ENCODE measurements around the gene CDON. TPM values are rescaled to one million over a fixed set of nuclear protein-coding genes. Genes with fewer than 3 reads are reported as not detected.

Gene CDON
- total and polyA plus RNA-seq, 2 donors (not counting 3 experiments of a cell fraction or from before 2014, with no cell fraction given) = 1.6 to 3.8 TPM

GRCh38 chr11:126006068-126006467 lies 56.6 kb downstream of the CDON start:
- no peak overlapping the region for H3K9ac ChIP-seq (replicated peaks; ENCODE audit: extremely low read depth, insufficient read depth, low read length)
- dilution Hi-C loops (cut with MboI; ENCODE audit: extremely low pct_ligation_motif_present, low sequenced_read_pairs) (no loop called here), intact Hi-C loops (cut with micrococcal nuclease) (no loop called here)
- BruUV-seq (replicated peaks) = no TSS peak
- no peak overlapping the region for H3K4me3 ChIP-seq (replicated peaks in 1 of 3; ENCODE audit: insufficient read depth in 1 of 3, low read depth in 1 of 3, low read length in 3 of 3)
- ChIA-PET CTCF (no interaction called here), POLR2A (no interaction called here)
- TF ChIP-seq, protein P1, sequence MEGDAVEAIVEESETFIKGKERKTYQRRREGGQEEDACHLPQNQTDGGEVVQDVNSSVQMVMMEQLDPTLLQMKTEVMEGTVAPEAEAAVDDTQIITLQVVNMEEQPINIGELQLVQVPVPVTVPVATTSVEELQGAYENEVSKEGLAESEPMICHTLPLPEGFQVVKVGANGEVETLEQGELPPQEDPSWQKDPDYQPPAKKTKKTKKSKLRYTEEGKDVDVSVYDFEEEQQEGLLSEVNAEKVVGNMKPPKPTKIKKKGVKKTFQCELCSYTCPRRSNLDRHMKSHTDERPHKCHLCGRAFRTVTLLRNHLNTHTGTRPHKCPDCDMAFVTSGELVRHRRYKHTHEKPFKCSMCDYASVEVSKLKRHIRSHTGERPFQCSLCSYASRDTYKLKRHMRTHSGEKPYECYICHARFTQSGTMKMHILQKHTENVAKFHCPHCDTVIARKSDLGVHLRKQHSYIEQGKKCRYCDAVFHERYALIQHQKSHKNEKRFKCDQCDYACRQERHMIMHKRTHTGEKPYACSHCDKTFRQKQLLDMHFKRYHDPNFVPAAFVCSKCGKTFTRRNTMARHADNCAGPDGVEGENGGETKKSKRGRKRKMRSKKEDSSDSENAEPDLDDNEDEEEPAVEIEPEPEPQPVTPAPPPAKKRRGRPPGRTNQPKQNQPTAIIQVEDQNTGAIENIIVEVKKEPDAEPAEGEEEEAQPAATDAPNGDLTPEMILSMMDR (IDR thresholded peaks at IDR 0.05; ENCODE audit: extremely low read depth in 1 of 2, insufficient read depth in 1 of 2, low read depth in 1 of 2, low read length in 2 of 2) = no peak
- TF ChIP-seq GATA2 (IDR thresholded peaks at IDR 0.05; ENCODE audit: insufficient read depth, insufficient read length, low read depth, low read length) (no peak), EZH2 (IDR thresholded peaks at IDR 0.05; ENCODE audit: borderline replicate concordance, low read depth, low read length, severe bottlenecking) (no peak), FOS (IDR thresholded peaks at IDR 0.05; ENCODE audit: borderline replicate concordance, insufficient read depth, low read length) (no peak), POLR2A (IDR thresholded peaks at IDR 0.05; ENCODE audit: low read depth, low read length) (no peak), MYC (IDR thresholded peaks at IDR 0.05; ENCODE audit: low read depth, low read length) (no peak), JUN (IDR thresholded peaks at IDR 0.05; ENCODE audit: borderline replicate concordance, insufficient read depth, insufficient read length, low read depth) (no peak), POLR2AphosphoS5 (IDR thresholded peaks at IDR 0.05; ENCODE audit: insufficient read depth, low read depth, low read length) (no peak)
- TF ChIP-seq, protein P2, sequence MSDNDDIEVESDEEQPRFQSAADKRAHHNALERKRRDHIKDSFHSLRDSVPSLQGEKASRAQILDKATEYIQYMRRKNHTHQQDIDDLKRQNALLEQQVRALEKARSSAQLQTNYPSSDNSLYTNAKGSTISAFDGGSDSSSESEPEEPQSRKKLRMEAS (IDR thresholded peaks at IDR 0.05; ENCODE audit: insufficient read depth, insufficient read length) = no peak
- DNase-seq (ENCODE audit: low read depth, low spot score) (no peak), FAIRE-seq (no peak)
- no peaks in the 10 kb centered on the region for H4K20me1 ChIP-seq (replicated peaks; ENCODE audit: control insufficient read depth, extremely low read depth, insufficient read depth, low read length)
- no peaks in the 10 kb centered on the region for H3K9me1 ChIP-seq (replicated peaks; ENCODE audit: control insufficient read depth, extremely low read depth, insufficient read depth, low read length)
- no peaks in the 10 kb centered on the region for H3K79me2 ChIP-seq (ENCODE audit: control insufficient read depth, insufficient read depth, low read length)
- H3K27me3 ChIP-seq (ENCODE audit: control insufficient read depth in 2 of 2, insufficient read depth in 2 of 2, low read length in 2 of 2) = no peaks in the 10 kb centered on the region
- no peaks in the 10 kb centered on the region for H3K9me3 ChIP-seq (replicated peaks; ENCODE audit: control insufficient read depth, insufficient read depth, low read length)
- no peaks in the 10 kb centered on the region for H3K4me1 ChIP-seq (ENCODE audit: control insufficient read depth, extremely low read depth, insufficient read depth, low read length)
- no peaks in the 10 kb centered on the region for H3K36me3 ChIP-seq (ENCODE audit: control insufficient read depth in 2 of 2, extremely low read depth in 1 of 2, insufficient read depth in 2 of 2, low read length in 2 of 2)
- no peak overlapping the region for H2AFZ ChIP-seq (ENCODE audit: low read depth, low read length)
- no peak overlapping the region for H3K4me2 ChIP-seq (ENCODE audit: insufficient read depth, low read length)
- H3K27ac ChIP-seq (ENCODE audit: insufficient read depth, low read depth, low read length) = no peak overlapping the region
